Heart right ventricle (tissue), 16 donors: ENCODE results near the gene DGKI. TPM values are rescaled to one million over a fixed set of nuclear protein-coding genes. Genes with fewer than 3 reads are reported as not detected.

Experiments used
- ATAC-seq, 8 donors: fragments of 200-7000 bp; cut with Tn5 transposase; one replicate each; pipeline ENCODE4 v1.9.1; 2020; ENCODE audit warnings: mild to moderate bottlenecking in 8 of 8, moderate library complexity in 8 of 8, moderate number of reproducible peaks in 1 of 8
- DNase-seq, 2 donors: peaks; one replicate each; pipeline ENCODE4 v3.0.0-alpha.2; 2020
- H3K27ac ChIP-seq, 10 donors: fragments of 200-600 bp; sonication (generic) in 2 of 10; one replicate each; pipeline versions ENCODE4 v1.5.0 to v1.8.0; 2020 to 2022; ENCODE audit warnings: mild to moderate bottlenecking in 3 of 10
- H3K27me3 ChIP-seq, 7 donors: fragments of 200-600 bp; one replicate each; pipeline ENCODE4 v1.8.0; 2021 to 2022; ENCODE audit warnings: mild to moderate bottlenecking in 2 of 7
- H3K36me3 ChIP-seq, 9 donors: fragments of 200-600 bp; sonication (generic) in 1 of 9; one replicate each; pipeline versions ENCODE4 v1.5.0 to v1.8.0; 2020 to 2022; ENCODE audit warnings: mild to moderate bottlenecking in 2 of 9
- H3K4me1 ChIP-seq, 9 donors: fragments of 200-600 bp; sonication (generic) in 1 of 9; one replicate each; pipeline versions ENCODE4 v1.5.0 to v1.8.0; 2020 to 2022; ENCODE audit warnings: mild to moderate bottlenecking in 4 of 9
- H3K4me3 ChIP-seq, 10 donors: fragments of 200-600 bp; sonication (generic) in 2 of 10; one replicate each; pipeline versions ENCODE4 v1.5.0 to v1.8.0; 2020 to 2022; ENCODE audit warnings: mild to moderate bottlenecking in 7 of 10, moderate library complexity in 2 of 10
- H3K9me3 ChIP-seq, 11 donors: fragments of 200-600 bp in 10 of 11; sonication (generic) in 2 of 11; one replicate each; pipeline versions ENCODE4 v1.5.0 to v1.8.0; 2013 to 2022; ENCODE audit warnings: mild to moderate bottlenecking in 2 of 11, control low read depth in 1 of 11, moderate library complexity in 1 of 11
- CTCF ChIP-seq, 9 donors: fragments of 200-600 bp; sonication (generic) in 2 of 9; IDR thresholded peaks; one replicate each; pipeline versions ENCODE4 v1.5.0 to v1.8.0; 2021 to 2022; ENCODE audit warnings: antibody characterized with exemption in 9 of 9, mild to moderate bottlenecking in 5 of 9, moderate library complexity in 1 of 9
- WGBS, 2 donors: extraction: QIAGEN DNeasy Blood & Tissue Kit; methylation state at CpG; one replicate each; pipeline ENCODE4 v1.1.7; 2013; ENCODE audit warnings: inconsistent platforms in 1 of 2; 5-methylcytosine and 5-hydroxymethylcytosine counted together
- intact Hi-C, 10 donors: fragments of 100-400 bp; cut with DNase I; formaldehyde crosslinking; loops; one replicate each; pipeline versions ENCODE4 v1.11.1 to v1.14.2; 2022
- polyA plus RNA-seq, 2 donors: library from polyadenylated mRNA; stranded (reverse); fragments of 200-250 nt; gene quantifications; one replicate each; pipeline ENCODE4 v1.2.3, GENCODE V29; 2013
- total RNA-seq, 10 donors: library from RNA; stranded (reverse); fragmentation: NEBNext Ultra II Directional in 3 of 10; extraction: Animal tissue kit (Norgen Biotek cat#: 25700) in 3 of 10; gene quantifications; one replicate each; pipeline versions ENCODE4 v1.2.1 to v1.2.4, GENCODE V29; 2021 to 2023
- donor health status: Arrhythmogenic right ventricular cardiomyopathy.
- donor health status: ischemic (EF 13 %, LVEDD 7.1; RV severe dilation, severe dysfunction).
- donor health status: healthy with polysubstance abuse.
- donor health status: DM: no; HTN: yes; CAD: no.
- donor health status: DM: no; HTN: no; CAD: no.
- donor health status: ischemic (EF 25% LVEDD 6.9; RV normal size, moderate dysfunction).
- donor health status: ischemic (EF 25% LVEDD 5.7; RV mildly dilated, moderate dysfunction).
- donor health status: healthy.
- donor health status: DM: yes; HTN: yes; CAD: no.
- donor health status: Ischemic cardiomyopathy.
- donor health status: ischemic (EF 35%, LVEDD 5.7; RV mildly dilated, moderate dysfunction).
- donor health status: nonischemic (EF 11% LVEDD 7.7; RV severe dilation, severe dysfunction).
- donor health status: DM: yes; HTN: yes; CAD: no.
- donor health status: PGD.
- donor health status: ischemic (EF 29% LVEDD 5.4; RV normal size, mild dysfunction).
- donor health status: nonischemic (EF 23%, LVEDD 6.1; RV moderate dilation, normal function).

The DGKI gene
- total and polyA plus RNA-seq, 12 donors: 0.16 to 2.6 (median 1.2) TPM

GRCh38 chr7:137691566-137691965, 155.2 kb downstream of the DGKI start:
- no peak for ATAC-seq
- Histone ChIP-seq H3K4me1 (no peaks in the 10 kb centered on the region), H3K4me3 (no peak overlapping the region), H3K27ac (no peak overlapping the region), H3K36me3 (no peaks in the 10 kb centered on the region), H3K27me3 (no peaks in the 10 kb centered on the region), H3K9me3 (no peaks in the 10 kb centered on the region)
- no peak for TF ChIP-seq CTCF (IDR thresholded peaks at IDR 0.05)
- 88 to 91% methylated on average over 3 of the region's 3 CpGs for WGBS, 2 donors
- intact Hi-C loops: no loop called here
- DNase-seq: no peak

GRCh38 chr7:137690635-137691034, 156.1 kb downstream of the DGKI start:
- 87 to 90% methylated on average over 4 of the region's 4 CpGs for WGBS, 2 donors
- no peak for TF ChIP-seq CTCF (IDR thresholded peaks at IDR 0.05)
- DNase-seq (no peak), ATAC-seq (no peak)
- no peaks in the 10 kb centered on the region for H3K36me3 ChIP-seq
- no peaks in the 10 kb centered on the region for H3K27me3 ChIP-seq
- H3K9me3 ChIP-seq: no peaks in the 10 kb centered on the region
- intact Hi-C loops: no loop called here
- no peaks in the 10 kb centered on the region for H3K4me1 ChIP-seq
- H3K4me3 ChIP-seq: no peak overlapping the region
- H3K27ac ChIP-seq: no peak overlapping the region

- intact Hi-C loops: no loop called here
- WGBS, 2 donors: 52 to 70% methylated on average over 2 of the region's 2 CpGs
Measured at GRCh38 chr7:137689761-137690160, 157.0 kb downstream of the DGKI start.

GRCh38 chr7:137687556-137688265, 159.1 kb downstream of the DGKI start:
- no peak for TF ChIP-seq CTCF (IDR thresholded peaks at IDR 0.05)
- WGBS, 2 donors: 75 to 83% methylated on average over 8 of the region's 8 CpGs
- Histone ChIP-seq H3K9me3 (no peaks in the 10 kb centered on the region), H3K27me3 (no peaks in the 10 kb centered on the region), H3K4me1 (peaks cover 0 to 7% (median 0%) of the 10 kb centered on the region in 9 donors), H3K27ac (no peak overlapping the region), H3K36me3 (no peaks in the 10 kb centered on the region), H3K4me3 (no peak overlapping the region)
- intact Hi-C loops: no loop called here
- DNase-seq (no peak), ATAC-seq (no peak)

More at GRCh38 chr7:137689761-137690160, 157.0 kb downstream of the DGKI start:
- DNase-seq (no peak), ATAC-seq (no peak)
- Histone ChIP-seq H3K4me3 (no peak overlapping the region), H3K9me3 (no peaks in the 10 kb centered on the region), H3K36me3 (no peaks in the 10 kb centered on the region), H3K27me3 (no peaks in the 10 kb centered on the region), H3K4me1 (peaks cover 0 to 7% (median 0%) of the 10 kb centered on the region in 9 donors), H3K27ac (no peak overlapping the region)
- TF ChIP-seq CTCF (IDR thresholded peaks at IDR 0.05): no peak
